HG03521 (cell line): ENCODE measurements around the gene RNF121.

ENCODE experiments used
- ATAC-seq: cut with Tn5 transposase; IDR thresholded peaks from one replicate; pipeline ENCODE4 v1.9.1; 2021; ENCODE audit warnings: mild to moderate bottlenecking, moderate library complexity; ENCODE audit not compliant: unreplicated experiment

RNF121 gene

GRCh38 chr11:71979602-71980001, 50.8 kb downstream of the RNF121 start:
- no peak for ATAC-seq

DNA sequence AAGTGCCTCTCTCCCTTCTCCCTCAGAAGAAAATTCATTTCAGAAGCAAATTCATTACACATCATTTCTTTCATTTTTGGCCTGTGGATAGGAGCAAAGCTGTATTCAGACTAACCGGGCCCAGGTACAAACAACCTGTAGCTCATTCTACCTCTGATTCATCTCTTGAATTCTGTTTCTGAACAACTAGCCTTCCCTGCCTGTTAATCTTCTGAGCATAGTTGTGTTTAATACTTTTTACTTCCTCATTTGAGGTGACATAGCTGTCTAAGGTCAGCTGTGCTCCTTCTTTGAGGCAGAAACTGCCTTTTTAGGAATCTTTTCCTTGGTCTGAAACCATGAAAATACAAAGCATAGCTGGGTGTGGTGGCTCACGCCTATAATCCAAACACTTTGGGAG, 57.3 kb downstream of the RNF121 start:
- ATAC-seq = no peak

- no peak for ATAC-seq
Observed at GRCh38 chr11:71987521-71987920, 58.7 kb downstream of the RNF121 start.

DNA sequence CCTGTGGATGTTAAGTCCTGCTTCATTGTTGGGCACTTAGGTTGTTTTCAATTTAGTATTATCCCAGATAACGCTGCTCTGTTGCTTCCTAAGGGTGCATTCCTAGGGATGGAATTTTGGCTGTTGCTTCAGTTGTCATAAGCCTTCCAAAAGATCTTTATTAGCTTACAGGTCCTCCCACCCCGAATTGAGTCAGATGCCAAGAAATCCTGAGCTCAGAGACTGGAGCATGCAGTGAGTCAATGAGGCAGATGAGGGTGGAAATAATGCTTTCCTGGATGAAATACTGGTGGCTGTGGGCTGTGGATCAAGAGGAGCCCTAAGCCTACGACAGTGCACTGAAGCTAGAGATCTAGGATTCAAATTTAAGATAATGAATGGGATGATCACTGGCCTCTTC, 59.2 kb downstream of the RNF121 start:
- ATAC-seq = no peak

- ATAC-seq = no peak
Observed at GRCh38 chr11:71990701-71991100, 61.9 kb downstream of the RNF121 start.

GRCh38 chr11:71991494-71991893, 62.6 kb downstream of the RNF121 start:
- peak; percentile 56 for ATAC-seq

DNA sequence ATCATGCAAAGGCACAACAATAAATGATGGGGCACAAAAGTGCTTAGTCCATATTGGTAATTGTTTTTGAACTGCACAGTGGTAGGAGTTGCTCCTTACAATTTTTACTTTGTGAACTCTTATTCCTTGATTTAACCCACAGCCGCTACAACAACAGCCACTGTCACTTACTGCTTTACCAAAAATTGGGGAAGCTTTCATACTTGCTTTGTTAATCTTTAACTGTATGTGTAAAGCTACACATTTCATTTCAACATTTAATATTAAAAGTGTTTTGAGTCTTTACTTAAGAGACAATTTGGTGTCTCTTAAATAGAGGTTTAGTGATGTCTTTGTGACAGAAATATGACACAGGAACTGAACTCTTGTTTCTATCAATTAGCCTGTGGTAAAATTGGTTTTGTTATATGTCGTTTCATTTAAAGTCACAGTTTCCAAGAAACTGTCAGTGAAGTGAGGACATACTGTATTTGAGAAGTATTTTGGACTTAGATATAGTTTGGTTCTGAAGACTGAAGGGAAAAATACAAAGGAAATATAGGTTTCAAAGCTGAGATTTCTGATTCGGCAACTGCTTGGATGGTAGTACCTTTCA, 63.4 kb downstream of the RNF121 start:
- ATAC-seq = no peak

DNA sequence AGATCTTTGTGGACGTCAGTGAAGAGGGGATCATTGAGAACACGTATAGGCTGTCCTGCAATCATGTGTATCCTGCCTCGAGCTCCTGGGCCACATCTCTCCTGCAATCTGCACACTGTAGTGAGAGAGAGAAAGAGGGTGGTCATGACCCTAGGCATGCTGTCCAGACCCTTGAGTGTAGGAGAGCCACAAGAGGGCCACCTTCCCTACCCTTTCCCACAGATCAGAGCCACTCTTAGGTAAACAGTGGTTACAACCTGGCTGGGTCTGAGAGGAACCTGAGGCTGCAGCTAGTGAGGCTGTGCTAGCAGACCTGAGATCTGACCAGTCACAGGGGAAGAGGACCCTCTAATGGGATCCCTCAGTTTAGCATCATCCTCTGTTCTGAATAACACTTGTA, 65.9 kb downstream of the RNF121 start:
- no peak for ATAC-seq

DNA sequence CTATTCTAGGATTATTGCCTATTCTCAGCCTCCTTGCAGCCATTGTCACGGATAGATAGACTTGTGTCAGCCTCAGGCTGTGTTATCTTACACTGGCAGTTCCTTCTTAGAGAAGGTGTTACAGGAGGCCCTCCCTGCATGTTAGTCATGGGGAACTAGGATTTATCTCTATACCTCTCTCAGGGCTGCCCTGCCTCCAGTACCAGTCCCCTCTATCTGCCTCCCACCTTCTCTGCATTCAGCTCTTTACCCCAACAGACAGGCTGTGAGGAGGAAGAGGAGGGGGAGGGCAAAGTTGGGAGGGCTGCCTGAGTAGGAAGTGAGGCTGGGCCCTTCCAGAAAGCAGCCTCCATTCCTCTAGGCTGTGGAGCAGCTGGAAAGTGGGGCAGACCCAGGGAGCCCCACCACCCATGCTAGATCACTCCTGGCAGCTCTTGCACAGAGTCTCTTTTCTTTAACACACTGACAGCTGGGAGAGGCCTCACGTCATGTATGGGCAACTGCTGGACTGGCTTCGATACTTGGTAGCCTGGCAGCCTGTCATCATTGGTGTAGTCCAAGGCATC, 67.0 kb downstream of the RNF121 start:
- no peak for ATAC-seq

- no peak for ATAC-seq
Observed at GRCh38 chr11:71996517-71996916, 67.7 kb downstream of the RNF121 start.

DNA sequence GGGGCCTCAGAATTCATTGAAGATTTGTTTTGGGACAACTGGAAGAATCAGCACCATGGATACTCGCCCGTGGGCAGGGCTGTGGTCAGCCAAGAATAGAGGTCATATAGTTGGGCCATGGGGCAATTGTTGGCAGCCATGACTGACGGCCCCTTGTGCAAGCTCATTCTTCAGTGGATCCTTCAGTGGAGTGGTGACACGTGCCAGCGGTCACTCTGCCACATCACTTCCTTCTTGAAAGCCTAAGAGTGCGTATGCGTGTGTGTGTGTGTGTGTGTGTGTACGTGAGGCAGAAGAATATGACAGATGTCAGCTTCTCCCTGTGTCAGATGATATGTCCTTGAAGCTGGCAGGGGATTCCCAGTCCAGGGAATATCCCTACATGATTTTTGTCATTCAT, 68.1 kb downstream of the RNF121 start:
- ATAC-seq = no peak

DNA sequence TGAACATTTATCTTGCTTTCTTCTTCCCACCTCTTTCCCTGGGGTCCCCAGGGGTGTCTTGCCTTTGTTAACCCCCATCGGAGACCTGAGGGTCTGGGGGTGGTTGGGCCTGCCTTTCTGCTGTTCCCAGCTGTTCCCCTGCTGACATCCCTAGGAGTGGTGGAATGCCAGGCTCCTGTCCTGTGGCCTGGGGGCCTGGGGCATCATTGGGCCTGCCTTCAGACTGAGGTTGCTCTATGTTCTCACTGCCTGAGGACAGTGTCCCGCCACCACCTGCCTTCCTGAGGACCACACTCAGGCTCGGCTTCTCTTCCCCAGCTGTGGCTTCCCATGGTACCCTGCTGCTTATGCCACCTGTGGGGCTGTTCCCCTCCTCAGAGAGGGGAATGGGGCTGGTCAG, 68.7 kb downstream of the RNF121 start:
- no peak for ATAC-seq

GRCh38 chr11:71998061-71998460, 69.2 kb downstream of the RNF121 start:
- ATAC-seq = no peak

DNA sequence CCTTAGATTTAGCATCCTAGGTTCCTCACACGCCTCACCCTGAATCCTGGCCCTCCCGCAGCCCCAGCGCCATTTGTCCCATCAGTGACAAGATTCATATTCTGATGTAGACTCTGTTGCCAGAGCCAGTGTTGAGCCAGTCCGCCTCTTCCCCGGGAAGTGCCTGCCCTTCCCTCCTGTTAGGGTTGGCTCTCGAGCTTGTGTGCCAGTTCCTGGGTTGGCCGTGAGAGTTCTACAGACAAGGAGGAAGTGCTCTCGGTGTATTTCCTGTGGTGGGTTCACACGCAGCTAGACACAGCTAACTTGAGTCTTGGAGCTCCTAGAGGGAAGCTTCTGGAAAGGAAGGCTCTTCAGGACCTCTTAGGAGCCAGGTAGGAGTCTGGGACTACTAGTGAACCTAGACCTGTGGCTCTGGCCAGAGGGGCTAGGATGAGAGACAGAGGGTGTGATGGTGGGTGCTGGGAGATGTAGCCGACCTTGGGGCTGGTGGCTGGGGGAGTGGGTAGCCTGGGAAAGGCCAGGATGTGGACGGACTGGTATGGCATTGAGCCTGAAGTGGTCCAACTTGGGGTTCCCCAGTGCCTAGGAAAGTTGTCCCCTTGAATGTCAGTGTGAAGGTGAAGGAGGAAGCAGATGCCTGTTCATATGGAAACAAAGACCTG, 69.9 kb downstream of the RNF121 start, which contains the start of gene IL18BP:
Gene IL18BP (plus strand): TSS at position 261 of the 662 bp plus-strand sequence. CDS start 1,076 bp downstream, outside the sequence.
- ATAC-seq = no peak

GRCh38 chr11:71999362-71999761, 70.5 kb downstream of the RNF121 start:
- no peak for ATAC-seq

DNA sequence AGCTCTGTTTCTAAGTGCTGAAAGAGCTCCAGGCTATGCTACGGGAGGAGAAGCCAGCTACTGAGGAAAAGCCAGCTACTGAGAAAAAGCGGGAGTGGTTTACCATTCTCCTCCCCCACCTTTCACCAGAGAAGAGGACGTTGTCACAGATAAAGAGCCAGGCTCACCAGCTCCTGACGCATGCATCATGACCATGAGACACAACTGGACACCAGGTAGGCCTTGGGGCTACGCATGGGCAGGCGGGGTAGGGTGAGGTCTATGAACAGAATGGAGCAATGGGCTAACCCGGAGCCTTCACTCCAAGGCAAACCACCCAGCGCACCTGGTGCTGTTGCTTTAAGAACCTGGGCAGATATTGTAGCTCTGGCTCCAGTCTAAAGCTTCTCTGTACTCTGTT, 71.0 kb downstream of the RNF121 start:
- no peak for ATAC-seq

GRCh38 chr11:72000202-72000867, 71.5 kb downstream of the RNF121 start:
- ATAC-seq = no peak

DNA sequence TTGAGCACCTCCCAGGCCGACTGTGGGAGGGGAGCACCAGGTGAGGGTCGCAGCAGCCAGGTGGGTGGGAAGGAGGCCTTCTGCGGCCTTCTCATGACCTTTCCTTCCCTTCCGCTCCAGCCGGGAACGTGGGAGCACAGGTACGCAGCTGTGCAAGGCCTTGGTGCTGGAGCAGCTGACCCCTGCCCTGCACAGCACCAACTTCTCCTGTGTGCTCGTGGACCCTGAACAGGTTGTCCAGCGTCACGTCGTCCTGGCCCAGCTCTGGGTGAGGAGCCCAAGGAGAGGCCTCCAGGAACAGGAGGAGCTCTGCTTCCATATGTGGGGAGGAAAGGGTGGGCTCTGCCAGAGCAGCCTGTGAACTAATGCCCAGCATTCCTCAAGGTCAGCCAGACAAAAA, 72.4 kb downstream of the RNF121 start:
- no peak for ATAC-seq

DNA sequence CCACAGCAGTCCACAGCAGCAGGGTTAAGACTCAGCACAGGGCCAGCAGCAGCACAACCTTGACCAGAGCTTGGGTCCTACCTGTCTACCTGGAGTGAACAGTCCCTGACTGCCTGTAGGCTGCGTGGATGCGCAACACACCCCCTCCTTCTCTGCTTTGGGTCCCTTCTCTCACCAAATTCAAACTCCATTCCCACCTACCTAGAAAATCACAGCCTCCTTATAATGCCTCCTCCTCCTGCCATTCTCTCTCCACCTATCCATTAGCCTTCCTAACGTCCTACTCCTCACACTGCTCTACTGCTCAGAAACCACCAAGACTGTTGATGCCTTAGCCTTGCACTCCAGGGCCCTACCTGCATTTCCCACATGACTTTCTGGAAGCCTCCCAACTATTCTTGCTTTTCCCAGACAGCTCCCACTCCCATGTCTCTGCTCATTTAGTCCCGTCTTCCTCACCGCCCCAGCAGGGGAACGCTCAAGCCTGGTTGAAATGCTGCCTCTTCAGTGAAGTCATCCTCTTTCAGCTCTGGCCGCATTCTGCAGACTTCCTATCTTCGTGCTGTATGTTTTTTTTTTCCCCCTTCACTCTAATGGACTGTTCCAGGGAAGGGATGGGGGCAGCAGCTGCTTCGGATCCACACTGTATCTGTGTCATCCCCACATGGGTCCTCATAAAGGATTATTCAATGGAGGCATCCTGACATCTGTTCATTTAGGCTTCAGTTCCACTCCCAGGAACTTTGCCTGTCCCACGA, 73.2 kb downstream of the RNF121 start:
- no peak for ATAC-seq

GRCh38 chr11:72002841-72003775, 74.3 kb downstream of the RNF121 start:
- no peak for ATAC-seq
